Tongue (tissue), 2 donors: ENCODE measurements around the gene ITGB2. TPM values are rescaled to one million over a fixed set of nuclear protein-coding genes. Genes with fewer than 3 reads are reported as not detected.
"Not testable (repeated sequence)": the region's sequence is repeated elsewhere in the genome, so short reads cannot be mapped to it uniquely, and the experiment has no call there.

Source experiments
- DNase-seq: peaks from one replicate; pipeline ENCODE4 v3.0.0-alpha.2; 2015
- total RNA-seq: library from RNA; depleted of rRNA; stranded (reverse); fragments of >200 nt; gene quantifications from one replicate; pipeline ENCODE4 v1.2.3, GENCODE V29; 2014

The ITGB2 gene
- total RNA-seq, 1 donor from 2014 or later, result 17.3 TPM

DNA sequence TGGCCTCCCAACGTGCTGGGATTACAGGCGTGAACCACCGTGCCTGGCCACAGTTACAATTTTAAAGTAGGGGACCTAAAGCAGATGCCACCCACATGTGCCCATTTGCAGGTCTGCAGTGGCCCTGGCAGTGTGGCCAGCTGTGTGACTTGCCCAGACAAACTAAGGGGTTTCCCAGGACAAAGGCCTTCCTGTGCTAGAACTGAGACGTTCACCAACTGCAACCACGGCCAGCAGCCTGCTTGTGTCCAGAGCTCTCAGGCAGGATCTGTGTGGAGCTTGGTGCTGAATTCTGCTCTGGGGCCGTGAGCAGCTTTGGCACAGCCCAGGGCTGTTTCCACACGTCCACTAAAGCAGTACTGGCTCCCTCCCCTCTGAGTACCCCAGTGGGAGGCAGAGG is 36.6 kb downstream of the ITGB2 start:
- no peak for DNase-seq

DNA sequence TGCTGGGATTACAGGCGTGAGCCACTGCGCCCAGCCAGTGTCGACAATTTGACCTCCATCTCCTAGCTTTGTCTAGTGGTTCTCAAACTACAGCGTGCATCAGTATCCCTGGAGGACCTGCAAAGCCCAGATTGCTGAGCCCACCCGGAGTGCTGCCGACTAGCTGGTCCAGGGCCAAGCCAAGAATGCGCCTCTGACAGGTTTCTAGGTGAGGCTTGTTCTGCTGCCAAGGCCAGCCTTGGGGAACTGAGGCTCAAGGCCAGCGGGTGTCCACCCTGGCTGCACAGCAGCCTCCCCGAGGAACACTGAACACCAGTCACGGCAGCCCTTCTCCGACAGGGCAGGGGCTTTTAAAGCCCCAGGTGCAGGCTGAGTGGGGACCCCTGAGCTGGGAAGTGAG is 37.4 kb downstream of the ITGB2 start:
- DNase-seq, result no peak

DNA sequence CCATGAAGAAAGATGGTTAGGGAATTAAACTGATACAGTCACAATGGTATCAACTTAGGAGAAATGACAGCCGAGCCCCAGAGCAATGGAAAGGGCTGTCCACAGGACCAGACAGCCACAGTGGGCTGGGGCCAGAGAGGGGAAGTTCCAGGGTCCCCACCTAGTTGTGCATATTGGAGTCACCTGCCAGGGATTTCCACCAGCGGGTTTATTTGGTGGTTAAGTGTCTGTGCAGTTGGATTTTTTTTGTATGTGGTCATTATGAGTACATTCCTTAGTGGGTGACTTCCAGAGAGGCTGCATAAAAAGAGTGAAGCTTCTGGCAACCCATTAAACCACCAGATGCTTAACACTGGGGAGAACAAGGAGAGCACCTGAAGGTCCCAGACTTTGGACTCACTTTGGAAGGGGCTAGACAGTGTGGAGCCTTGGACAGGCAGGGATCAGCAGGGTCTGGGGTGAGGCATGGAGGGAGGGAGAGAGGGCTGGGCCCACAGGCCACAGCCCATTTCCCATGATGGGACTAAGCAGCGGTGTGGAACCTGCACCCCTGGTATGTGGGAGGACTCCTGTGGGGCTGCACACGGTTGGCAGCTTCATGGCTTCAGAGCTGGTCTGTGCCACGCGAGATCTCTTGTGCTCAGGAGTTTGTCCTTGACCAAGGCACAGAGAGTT is 39.4 kb downstream of the ITGB2 start:
- DNase-seq, result no peak

DNA sequence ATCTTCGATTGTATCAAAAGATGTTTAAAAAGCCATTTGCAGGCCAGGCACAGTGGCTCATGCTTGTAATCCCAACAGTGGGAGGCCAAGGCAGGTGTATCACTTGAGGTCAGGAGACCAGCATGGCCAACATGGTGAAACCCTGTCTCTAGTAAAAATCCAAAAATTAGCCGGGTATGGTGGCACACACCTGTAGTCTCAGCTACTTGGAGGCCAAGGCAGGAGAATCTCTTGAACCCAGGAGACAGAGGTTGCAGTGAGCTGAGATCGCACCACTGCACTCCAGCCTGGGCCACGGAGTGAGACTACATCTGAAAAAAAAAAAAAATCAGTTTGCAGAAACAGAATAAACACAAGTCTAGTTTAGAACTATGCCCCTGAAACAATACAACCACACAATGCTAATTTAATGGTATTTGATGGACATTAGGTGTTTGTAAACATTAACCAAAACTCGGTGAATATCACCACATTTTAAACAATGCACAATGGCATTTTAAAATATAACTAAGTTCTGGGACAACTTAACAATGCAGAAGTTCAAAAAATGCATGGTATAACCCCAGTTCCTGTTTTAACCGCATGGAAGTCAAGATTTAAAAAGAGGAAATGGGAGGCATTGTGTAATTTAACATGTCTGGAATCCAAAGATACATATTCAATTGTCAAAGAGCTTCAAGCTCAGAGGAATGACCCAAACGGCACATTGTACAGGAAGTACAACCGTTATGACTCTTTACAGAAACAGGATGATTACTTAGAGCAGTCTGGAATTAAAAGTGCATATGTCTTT is 40.1 kb downstream of the ITGB2 start:
- no peak for DNase-seq

DNA sequence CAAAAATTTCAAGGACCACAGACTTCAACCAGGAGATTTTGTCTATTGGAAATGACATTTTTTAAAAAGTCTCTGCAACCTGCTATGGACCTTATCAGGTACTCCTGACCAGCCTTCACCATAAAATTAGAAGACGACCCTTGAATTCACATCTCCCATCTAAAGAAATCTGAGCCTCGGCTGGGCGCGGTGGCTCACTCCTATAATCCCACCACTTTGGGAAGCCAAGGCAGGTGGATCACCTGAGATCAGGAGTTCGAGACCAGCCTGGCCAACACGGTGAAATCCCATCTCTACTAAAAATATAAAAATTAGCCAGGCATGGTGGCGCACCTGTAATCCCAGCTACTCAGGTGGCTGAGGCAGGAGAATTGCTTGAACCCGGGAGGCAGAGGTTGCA is 41.5 kb downstream of the ITGB2 start:
- not testable (repeated sequence) for DNase-seq

DNA sequence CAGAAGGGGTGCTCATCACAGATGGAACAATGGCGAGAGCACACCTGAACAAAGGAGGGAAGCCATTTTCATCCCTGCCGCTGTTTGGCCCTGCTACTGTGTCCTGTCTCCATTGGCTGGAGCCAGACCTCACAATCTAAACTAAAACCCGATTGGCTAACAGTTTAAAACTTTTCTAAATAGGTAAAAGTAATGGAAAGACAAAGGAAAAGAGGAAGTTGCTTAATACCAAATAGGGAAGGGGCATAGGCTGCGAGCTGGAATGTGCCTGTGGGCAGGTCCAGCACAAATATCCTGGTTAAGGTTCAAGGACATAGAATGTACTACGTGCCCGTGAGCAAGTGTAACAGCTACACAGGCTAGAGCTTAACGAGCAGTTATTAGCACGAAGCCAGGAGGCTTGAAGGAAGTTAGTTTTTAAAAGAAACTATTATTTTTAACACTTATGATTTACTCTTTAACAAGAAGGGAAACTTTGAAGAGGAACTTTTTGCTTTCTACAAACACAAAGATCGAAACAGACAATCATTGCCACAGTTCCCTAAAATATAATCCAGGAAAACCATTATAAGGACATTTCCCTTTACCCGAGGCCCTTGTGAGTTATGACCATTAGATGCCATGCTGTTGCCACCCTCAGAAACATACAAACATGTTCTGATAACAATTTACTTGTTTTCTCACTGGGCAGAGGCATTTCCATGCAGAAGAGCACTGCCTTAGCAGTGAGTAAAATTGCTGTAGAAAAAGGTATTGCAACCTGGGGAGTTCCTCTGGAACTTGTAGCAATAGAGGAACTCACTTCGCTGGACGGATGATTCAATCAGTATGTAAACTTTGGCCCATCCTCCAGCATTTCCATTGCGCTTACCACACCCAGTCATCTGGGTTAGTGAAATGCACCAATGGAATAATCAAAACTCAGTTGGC is 42.4 kb downstream of the ITGB2 start:
- no peak for DNase-seq

DNA sequence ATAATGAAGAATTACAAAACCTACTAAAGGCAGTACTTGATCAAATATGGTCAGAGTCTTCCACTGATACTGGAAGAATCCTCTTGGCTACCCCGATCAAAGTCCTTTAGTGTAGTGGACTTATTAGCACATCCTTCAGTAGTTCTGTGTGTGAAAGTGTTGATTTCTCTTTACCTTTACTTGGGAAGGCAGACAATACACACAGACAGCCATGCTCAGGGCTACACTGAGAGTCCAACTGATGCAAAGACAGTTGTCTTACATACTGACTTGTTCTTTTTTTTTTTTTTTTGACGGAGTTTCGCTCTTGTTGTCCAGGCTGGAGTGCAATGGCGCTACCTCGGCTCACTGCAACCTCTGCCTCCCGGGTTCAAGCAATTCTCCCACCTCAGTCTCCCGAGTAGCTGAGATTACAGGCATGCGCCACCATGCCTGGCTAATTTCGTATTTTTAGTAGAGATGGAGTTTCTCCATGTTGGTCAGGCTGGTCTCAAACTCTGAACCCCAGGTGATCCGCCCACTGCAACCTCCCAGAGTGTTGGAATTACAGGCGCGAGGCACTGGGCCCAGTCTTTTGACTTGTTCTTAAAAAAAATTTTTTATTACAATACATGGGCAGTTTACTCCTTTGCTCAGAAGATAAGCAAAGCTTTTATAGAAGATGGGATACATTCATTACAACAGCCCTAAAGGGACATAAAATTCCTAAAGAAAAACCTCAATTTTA is 43.7 kb downstream of the ITGB2 start:
- no peak for DNase-seq

DNA sequence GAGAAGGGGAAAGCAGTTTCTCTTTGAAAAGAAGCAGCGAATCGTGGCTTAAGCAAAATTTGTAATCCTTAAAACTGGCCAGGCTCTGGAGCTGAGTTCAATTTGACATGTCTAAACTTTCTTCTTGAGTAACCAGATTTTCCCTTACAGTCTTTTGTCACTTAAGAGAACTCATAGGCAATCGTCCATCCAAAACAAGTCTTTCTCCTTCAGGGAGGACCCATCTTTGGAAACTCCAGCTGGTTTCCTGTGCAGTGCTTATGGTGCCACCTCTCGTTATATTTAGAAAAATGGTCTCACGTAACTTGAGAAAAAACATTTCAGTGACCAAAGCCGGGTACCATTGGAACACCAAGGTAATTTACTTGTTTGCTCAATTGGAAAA is 45.4 kb downstream of the ITGB2 start:
- peak; percentile 58 for DNase-seq

DNA sequence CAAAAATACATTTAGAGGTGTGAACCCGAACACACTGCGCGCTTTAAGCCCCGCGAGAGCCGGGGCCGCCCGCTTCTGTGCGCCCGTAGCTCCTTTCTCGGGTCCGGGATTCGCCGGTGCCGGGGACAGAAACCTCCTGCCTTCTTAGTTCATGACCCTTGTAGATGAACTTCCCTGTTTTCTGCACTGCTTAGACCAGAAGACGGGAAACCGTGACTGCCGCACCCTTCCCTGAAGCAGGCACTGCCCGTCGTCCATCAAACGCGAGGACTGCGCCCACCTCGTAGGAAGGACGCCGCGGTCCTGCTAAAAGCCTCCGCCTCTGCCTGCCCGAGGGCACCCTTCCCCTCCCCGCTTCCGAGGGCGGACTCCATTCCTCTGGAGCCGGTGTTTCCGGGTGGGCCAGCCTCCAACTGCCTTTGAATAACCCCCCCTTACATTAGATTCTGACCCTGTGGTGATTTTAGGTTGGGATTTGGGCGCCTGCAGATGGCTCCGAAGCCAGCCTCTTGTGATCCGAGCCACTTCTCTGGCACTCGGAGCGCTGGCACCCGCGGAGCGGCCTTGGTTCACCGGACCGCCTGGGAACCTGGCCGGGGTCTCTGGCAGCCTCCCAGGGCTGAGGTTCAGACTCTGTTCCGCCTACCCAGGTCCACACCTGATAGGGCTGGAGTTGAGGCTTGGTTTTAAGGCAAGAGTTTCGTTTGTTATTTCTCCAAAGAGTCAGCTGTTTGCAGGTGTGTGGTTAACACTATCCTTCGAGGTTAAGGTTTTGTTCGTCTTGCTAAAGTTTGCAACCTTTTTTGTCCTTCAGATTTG is 46.0 kb downstream of the ITGB2 start:
- DNase-seq, result peak; percentile 40

DNA sequence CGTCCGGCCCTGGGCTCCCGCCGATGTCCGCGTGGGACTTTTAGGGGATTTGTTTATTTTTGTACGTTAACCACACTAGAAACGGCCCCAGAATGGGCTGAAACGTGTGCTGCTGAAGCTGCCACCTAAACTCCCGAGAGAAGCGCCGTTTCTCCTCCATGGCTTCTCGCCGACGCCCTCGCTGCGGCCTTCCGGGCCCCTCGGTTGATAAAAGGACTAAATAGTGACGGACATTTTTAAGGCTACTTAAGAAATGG is 46.5 kb downstream of the ITGB2 start:
- DNase-seq, result no peak

DNA sequence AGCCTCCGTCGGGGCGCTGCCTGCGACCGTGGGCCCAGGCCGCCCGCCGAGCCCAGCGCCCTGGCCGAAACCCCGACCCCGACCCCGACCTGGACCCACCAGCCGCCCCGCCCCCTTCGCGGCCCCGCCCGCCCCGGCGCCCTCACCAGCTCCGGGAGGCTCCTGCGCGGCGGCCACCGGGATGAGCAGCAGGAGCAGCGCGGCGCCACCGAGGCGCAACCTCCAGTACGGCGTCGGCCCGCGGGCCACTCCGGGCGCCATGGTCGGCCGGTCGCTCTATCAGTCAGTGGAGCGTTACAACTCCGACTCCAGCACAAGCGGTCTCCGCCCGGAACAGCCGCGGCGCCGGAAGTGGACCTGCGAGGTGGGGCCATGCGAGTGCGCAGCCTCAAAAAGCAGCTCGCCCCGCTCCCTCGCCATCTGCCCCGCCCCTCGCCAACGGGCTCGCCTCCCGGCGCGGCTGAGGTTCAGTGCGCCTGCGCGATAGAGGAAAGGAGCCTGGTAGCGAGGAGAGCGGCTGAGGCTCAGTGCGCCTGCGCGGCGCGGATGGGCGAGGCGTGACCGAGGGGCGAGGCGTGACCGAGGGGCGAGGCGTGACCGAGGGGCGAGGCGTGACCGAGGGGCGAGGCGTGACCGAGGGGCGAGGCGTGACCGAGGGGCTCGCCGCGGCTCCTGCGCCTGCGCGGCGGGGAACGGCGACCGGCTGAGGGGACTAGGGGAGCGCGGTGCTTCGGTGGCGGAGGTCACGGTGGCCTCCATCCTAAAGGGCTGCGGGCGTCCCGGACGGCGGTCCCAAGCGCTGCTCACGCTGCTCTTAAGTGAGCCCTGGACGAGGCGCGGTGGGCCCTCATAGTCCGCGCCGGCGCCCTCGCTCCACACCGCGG is 47.1 kb downstream of the ITGB2 start, which contains the start of gene PTTG1IP:
Gene PTTG1IP, minus strand, starts transcription at position 335 of the 884 bp plus-strand sequence. Its CDS starts 74 bp downstream, at position 261.
- DNase-seq, result peak; percentile 100

DNA sequence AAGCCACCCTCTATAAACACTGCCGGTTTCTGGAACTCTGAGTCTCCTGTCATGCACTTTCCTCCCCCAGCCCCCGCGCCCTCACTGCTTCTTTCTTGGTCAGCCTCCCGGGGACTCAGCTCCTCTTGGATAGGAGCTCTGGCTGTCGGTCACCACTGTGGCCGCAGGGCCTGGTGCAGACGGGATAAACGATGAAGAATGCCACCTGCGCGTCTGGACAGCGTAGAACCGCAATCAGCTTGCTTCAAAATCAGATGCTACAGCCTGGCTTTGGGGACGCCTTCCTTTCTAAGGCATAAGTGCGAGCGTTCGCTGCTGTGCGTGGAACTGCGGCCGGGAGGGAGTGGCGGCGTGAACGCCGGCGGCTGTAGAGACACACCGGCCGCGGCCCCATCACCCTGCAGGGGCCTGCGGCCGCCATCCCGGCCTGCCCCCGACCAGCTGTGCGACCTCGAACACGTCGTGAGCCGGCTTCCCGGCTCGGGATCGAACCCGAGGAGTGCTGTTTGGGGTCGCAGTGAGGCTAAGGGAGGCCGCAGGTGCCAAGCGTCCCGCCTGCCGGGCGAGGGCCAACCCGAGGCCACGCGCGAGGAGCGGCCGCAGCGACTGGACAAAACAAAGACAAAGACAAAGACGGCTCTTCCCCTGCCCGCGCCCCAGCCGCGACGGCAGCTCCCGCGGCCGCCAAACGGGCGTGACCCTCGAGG is 47.9 kb downstream of the ITGB2 start:
- DNase-seq, result peak; percentile 36

DNA sequence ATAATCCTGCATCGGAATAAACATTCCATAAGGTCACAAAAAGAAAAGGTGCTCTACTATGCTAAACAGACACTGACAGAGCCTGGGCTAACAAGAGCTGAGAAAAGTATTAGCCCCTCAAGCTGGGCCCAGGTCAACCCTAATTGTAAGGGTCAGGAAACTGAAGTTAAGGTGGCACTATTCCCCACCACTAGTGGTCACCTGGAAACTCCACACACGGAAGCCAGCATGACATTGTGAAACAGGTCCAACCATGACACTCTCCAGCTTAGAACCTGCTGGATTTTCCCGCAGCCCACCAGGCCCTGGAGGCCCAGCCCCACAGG is 48.4 kb downstream of the ITGB2 start:
- DNase-seq, result no peak

DNA sequence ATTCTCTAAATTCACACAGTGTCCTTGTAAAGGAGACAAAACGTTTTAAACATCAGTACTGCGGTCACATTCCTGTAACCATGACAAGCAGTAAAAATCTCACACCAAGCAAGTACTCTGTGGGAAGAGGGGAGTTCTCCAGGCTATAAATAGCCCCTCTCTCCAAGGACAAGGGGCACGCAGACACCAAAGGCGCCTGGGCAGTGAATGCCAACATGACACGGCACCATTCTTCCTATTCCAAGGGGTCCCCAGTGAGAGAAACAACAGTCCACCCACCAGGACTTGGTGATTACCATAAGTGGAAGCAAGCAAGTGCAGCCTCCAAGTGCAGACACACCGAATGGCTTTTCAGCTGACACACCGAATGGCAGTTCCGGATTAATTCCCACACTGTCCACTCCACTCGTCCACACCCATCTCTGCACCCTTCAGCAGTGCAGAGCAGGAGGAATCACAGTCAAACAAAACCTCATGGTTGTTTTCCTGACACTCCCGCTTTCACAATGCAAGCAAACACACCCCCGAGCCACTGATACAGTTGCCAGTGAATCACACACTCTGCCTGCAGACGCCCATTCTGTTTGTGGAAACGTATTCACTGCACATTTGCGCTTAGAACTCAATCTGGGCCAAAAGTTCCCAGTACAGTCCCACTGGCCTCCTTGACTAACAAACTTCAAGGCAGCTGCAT is 49.0 kb downstream of the ITGB2 start:
- peak; percentile 33 for DNase-seq

DNA sequence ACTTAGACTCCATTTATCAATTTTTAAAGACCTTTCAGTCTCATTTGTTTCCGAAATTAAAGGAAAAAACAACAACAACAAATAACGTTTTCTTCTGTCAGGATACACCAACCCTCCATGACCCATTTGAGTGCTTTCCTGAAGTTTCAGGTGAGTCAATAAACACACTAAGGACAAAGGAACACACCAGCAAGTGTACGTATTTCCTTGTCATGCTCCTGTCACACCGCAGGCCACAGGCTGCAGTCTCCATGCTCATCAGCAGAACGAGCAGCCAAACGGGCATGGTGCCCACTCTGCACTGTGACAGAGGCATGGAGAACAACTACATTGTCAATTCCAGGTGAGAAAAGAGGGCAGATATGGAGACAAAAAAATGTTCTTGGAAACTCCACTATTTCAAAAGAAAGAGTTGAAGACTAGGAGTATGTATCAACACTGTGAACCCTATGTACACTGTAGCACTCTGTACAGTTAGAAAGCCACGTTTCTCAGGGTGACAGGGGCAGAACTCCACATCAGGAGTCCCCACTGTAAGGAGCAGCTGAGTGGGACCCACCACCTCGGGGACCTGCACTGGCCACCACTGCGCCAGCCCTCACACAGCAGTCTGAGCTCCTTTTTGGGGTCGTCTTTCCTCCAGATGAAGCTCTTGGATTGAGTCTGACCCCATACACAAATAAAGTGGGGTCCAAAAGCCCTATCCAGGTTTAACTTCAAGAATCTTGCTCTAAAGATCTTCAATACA is 49.8 kb downstream of the ITGB2 start:
- DNase-seq, result no peak

DNA sequence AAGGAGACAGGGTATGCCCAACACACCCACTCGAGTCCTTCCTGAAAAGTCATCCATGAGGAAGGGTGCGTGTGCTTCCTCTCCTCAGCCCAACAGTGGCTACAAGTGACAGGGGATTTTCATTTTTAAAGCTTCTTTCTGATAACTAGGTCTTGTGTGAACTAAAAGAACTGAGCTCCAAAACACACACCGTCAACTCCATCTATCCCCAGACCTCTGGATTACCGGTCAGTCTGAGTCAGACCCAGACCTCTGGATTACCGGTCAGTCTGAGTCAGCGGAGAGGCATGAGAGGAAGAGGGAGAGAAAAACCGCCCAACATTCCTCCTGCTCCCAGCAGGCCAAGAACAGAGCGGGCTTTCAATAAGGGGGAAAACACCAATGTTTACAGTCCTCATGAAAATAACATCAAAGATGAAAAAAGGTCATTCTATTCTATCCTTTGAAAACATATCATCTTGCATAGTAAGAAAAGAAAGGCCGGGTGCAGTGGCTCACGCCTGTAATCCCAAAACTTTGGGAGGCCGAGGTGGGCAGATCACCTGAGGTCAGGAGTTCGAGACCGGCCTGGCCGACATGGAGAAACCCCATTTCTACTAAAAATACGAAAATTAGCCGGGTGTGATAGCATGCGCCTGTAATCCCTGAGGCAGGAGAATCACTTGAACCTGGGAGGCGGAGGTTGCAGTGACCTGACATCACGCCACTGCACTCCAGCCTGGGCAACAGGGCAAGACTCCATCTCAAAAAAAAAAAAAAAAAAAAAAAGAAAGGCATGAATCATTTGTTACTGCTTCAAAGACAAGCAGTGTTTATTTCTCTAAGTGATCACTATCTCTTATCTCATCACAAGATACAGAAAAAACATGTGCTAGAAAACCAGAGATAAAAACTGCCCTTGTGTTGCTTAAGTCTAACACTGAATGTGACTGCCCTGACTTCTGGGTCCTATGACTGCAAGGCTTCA is 50.6 kb downstream of the ITGB2 start:
- no peak for DNase-seq

DNA sequence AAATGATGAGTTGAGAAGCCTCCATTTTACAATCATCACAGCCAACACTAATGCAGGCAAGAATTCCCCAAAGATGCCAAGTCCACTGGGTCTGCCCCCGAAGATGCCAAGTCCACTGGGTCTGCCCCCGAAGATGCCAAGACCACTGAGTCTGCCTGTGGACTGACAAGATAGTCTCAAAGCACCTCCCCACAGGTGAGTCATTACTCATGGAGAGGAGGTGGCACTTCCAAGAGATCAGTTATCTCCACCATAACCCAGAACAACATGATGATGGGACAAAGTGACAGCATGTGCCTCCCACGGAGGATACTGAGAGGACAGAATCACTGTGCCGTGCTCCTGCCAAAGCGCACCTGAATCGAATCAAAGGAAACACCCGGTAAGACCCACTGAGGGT is 52.0 kb downstream of the ITGB2 start:
- no peak for DNase-seq
